Ishikawa (cell line): ENCODE measurements around the gene KPNA6.

ENCODE experiments used
- CEBPB ChIP-seq: IDR thresholded peaks from 2 replicates; pipeline ENCODE4 v1.6.1; 2012
- CREB1 ChIP-seq: IDR thresholded peaks from 2 replicates; pipeline ENCODE4 v1.6.1; 2012; ENCODE audit warnings: low read depth
- EP300 ChIP-seq: IDR thresholded peaks from 2 replicates; pipeline ENCODE4 v1.6.1; 2012; ENCODE audit warnings: borderline replicate concordance
- MAX ChIP-seq: IDR thresholded peaks from 2 replicates; pipeline ENCODE4 v1.6.1; 2012
- NFIC ChIP-seq: IDR thresholded peaks from 2 replicates; pipeline ENCODE4 v1.6.1; 2012
- TAF1 ChIP-seq: IDR thresholded peaks from 2 replicates; pipeline ENCODE4 v1.6.1; 2012; ENCODE audit warnings: low read depth, mild to moderate bottlenecking
- TEAD4 ChIP-seq: IDR thresholded peaks from 2 replicates; pipeline ENCODE4 v1.6.1; 2012
- YY1 ChIP-seq: IDR thresholded peaks from 2 replicates; pipeline ENCODE4 v1.6.1; 2012; ENCODE audit warnings: low read depth

- TF ChIP-seq EP300 (no peak), NFIC (no peak), CEBPB (no peak), TEAD4 (no peak), MAX (no peak), YY1 (no peak), CREB1 (no peak), TAF1 (no peak)
These were observed 108.0 kb downstream of the KPNA6 start for GRCh38 chr1:32215629-32216480.
